ENCODE data around the gene NCBP2.

The NCBP2 gene

GRCh38 chr3:196941729-196942225, 551 bp downstream of the NCBP2 start:
- DNase-seq (ENCODE audit: low read depth), result peak; percentile 56

- DNase-seq (ENCODE audit: low read depth), result no peak
Measured at GRCh38 chr3:196938576-196938975, 3.8 kb downstream of the NCBP2 start.

- no peak for DNase-seq (ENCODE audit: low read depth)
Measured at GRCh38 chr3:196938124-196938523, 4.2 kb downstream of the NCBP2 start.

- DNase-seq (ENCODE audit: low read depth), result no peak
Measured at GRCh38 chr3:196936288-196936687, 6.0 kb downstream of the NCBP2 start.

GRCh38 chr3:196932600-196932999, 9.7 kb downstream of the NCBP2 start:
- no peak for DNase-seq (ENCODE audit: low read depth)

- DNase-seq (ENCODE audit: low read depth), result no peak
Measured at GRCh38 chr3:196931828-196932587, 10.3 kb downstream of the NCBP2 start.

- DNase-seq (ENCODE audit: low read depth), result no peak
Measured at GRCh38 chr3:196931157-196931556, 11.2 kb downstream of the NCBP2 start.

GRCh38 chr3:196927571-196928453, 14.5 kb downstream of the NCBP2 start:
- no peak for DNase-seq (ENCODE audit: low read depth)

GRCh38 chr3:196920733-196921132, 21.6 kb downstream of the NCBP2 start:
- DNase-seq (ENCODE audit: low read depth), result no peak

GRCh38 chr3:196918968-196919367, 23.4 kb downstream of the NCBP2 start:
- no peak for DNase-seq (ENCODE audit: low read depth)

- no peak for DNase-seq (ENCODE audit: low read depth)
Measured at GRCh38 chr3:196916995-196917394, 25.3 kb downstream of the NCBP2 start.

GRCh38 chr3:196916221-196916620, 26.1 kb downstream of the NCBP2 start:
- DNase-seq (ENCODE audit: low read depth), result no peak

- no peak for DNase-seq (ENCODE audit: low read depth)
Measured at GRCh38 chr3:196915375-196915774, 27.0 kb downstream of the NCBP2 start.

- no peak for DNase-seq (ENCODE audit: low read depth)
Measured at GRCh38 chr3:196914866-196915265, 27.5 kb downstream of the NCBP2 start.

- DNase-seq (ENCODE audit: low read depth), result no peak
Measured at GRCh38 chr3:196903740-196904139, 38.6 kb downstream of the NCBP2 start.

- no peak for DNase-seq (ENCODE audit: low read depth)
Measured at GRCh38 chr3:196902296-196902695, 40.0 kb downstream of the NCBP2 start.

- DNase-seq (ENCODE audit: low read depth), result no peak
Measured at GRCh38 chr3:196901768-196902167, 40.6 kb downstream of the NCBP2 start.

- DNase-seq (ENCODE audit: low read depth), result no peak
Measured at GRCh38 chr3:196896229-196896628, 46.1 kb downstream of the NCBP2 start.

- DNase-seq (ENCODE audit: low read depth), result no peak
Measured at GRCh38 chr3:196894557-196895295, 47.6 kb downstream of the NCBP2 start.

GRCh38 chr3:196889844-196890708, 52.3 kb downstream of the NCBP2 start:
- no peak for DNase-seq (ENCODE audit: low read depth)

GRCh38 chr3:196886144-196886543, 56.2 kb downstream of the NCBP2 start:
- DNase-seq (ENCODE audit: low read depth), result no peak

Measured in activated T-cell treated with anti-CD3 and anti-CD28 coated beads for 24 hours (primary cell).